ENCODE data around the gene EGLN2.
A peak's percentile ranks its signal among the peaks of the same experiment; 100 is the strongest.
"Not testable (repeated sequence)": the region's sequence is repeated elsewhere in the genome, so short reads cannot be mapped to it uniquely, and the experiment has no call there.

Gene EGLN2

GRCh38 chr19:40801426-40802299 lies 2.7 kb downstream of the EGLN2 start:
- DNase-seq (ENCODE audit: low read depth in 4 of 4, low spot score in 1 of 4) = no peak

DNA sequence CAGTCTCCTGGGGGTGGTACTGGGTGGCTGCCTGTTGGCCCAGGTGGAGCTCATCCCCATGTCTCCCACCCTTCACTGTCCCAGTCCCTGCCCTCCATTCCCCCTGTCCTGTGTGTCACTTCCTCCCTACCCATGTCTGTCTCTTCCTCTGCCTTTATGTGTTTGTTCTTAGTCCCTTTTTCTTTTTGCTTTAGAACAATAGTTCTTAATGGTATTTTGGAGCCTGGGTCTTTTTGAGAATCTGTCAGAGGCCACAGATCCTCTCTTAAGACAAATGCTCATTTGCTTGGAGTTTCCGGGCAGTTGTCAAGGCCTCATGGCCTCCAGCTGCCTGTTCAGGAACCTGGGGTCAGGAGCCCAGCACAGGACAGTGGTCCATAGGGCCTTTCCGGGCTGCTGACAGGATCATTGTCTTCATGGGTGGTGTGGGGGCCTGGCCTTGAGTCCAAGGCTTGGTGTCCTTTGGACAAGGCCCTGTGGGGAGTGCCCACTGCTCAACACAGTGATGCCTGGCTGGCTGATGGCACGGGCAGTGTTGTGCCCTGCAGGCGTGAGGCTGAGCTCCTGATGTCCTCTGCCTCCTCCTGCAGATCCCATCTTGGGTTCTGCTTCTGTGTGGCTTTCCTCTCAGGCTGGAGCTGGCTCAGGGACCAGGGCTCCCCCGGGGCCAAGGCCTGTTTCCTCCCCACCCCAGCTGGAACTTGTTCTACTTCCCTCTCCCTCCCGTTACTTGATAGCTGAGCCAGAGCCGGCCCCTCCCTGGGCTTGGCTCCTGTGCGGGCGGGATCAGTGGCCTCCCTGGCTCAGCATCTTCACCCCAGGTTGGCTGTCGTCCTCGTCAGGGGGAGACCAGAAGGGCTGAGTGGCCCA lies 3.5 kb downstream of the EGLN2 start:
- no peak for DNase-seq (ENCODE audit: low read depth in 4 of 4, low spot score in 1 of 4)

DNA sequence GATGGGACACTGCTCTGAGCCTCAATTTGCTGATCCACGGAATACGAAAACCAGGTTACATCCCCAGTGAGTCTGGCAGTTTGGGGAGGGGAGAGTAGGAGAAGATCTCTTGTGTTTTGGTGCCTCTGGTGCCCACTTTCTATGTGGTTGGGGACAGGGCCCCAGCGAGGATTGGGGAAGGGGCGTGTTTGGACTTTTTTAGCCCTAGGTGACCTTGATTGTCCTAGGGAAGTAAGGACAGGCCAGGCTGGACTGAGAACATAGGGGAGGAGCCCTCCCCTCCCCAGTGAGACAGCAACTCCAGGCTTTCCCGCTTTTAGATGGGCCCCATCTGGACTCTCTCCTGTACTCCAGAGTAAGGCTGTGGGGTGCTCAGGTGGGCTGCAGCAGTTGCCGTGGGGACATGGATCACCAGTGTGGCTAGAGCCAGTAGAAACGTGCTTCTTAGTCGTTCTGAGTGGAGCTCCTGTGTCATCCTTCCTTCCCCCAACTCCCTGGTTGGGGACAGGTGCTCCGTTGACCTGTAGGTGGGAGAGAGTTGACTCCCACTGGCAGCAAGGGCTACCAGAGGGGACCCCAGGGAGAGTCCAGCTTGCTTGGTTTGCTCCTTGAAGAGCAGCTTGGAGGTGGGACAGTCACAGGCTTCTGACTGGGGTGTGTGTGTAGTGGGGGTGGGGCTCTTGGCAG lies 4.3 kb downstream of the EGLN2 start:
- DNase-seq (ENCODE audit: low read depth in 4 of 4, low spot score in 1 of 4) = no peak

DNA sequence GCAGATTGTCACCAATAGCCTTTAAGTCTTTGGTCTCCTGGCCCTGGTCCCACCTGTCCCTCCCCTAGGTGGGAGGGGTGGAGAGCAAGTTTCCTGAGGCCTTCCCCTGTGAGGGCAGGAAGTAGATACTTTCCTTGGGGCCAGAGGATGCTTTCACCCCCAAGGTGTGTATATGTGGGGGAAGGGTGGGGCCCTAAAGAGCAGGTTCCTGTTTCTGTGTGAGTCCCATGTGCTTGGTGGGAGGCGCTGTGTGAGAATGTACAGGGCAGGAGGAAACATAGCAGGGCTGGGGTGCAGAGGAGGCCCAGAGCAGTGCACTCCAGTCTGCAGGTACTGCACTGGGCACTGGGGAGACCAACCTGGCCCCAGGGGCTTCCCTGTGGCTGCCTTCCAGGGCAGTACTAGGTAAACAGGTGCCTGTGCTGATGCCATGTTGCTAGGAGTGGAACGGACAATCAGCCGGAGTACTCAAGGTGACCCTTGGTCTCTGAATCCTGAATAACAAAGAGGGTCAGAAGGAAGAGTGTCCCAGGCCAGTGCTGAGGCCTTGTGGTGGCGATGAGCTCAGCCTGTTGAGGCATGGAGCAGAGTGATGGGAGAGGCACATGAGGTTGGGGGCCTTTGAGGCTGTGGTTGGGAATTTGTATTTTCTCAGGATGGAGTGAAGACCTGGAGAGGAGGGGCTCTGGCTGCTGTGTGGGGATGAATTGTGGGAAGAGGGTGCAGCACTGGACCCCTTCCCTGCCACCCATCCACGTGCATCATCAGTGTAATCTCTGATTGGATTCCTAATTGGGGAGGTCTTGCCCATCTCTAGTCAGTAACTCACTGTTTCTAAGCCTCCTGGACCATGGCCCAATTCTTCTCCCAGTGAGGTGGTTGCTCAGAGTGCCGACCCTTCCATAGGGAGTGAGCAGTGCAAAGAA lies 5.1 kb downstream of the EGLN2 start:
- peak in 1 of 4 experiments; percentile 44 for DNase-seq (ENCODE audit: low read depth in 4 of 4, low spot score in 1 of 4)

GRCh38 chr19:40804783-40805242 lies 5.8 kb downstream of the EGLN2 start:
- no peak for DNase-seq (ENCODE audit: low read depth in 4 of 4, low spot score in 1 of 4)

DNA sequence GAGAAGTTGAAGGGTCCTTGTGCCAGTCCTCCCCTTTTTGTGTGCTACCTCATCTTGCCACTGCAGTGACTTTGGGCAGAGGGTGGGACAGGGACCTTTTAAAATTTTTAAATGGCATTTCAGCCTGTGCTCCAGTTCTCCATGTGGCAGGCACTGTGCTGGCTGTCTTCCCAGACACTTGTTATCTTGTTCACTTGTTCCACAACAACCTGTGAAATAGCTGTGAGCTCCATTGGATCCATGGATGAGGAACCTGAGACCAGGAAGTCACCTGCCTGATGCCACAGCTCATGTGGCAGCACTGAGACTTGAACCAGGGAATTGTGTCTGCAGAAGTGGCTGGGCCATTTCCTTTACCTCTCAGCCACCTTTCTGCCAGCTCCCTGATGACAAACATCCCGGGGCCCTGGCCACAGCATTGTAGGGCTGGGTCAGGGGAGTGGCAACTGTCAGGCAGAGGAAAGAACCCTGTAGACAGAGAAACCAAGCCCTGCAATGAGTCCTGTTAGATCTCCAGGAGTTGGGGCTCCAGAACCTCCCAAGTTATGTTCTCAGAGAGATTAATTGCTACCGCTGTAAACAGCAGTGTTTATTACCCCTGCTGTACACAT lies 6.4 kb downstream of the EGLN2 start:
- no peak for DNase-seq (ENCODE audit: low read depth in 4 of 4, low spot score in 1 of 4)

DNA sequence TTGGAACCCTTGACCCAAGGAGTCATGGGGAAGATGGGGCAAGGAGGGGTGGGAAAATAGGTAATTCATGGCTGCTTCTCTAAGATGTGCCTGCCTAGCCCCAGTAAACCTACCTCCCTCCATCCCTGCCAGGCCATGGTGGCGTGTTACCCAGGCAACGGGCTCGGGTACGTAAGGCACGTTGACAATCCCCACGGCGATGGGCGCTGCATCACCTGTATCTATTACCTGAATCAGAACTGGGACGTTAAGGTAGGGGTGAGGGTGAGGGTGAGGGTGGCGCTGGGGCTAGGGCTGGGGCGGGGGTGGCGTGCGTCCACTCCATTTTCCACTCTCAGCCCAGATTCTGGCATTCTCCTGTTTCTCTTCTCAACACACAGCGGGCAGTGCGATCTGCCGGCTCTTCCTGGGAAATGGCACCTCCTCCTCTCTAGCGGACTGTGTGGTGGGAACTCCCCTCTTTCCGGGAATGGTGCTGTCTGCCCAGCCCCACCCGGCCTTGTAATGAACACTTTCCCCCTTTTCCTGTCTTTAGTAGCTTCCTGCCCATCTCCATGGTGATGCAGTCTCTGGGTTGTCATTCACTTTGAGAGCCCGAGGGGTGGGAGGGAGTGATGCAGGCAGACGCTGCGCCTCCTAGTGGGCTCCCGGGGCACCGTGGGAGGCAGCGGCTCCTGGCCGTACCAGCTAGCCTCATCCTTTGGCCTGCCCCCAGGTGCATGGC lies 7.6 kb downstream of the EGLN2 start:
- peak in 3 of 4 experiments; percentile 56 to 77 (median 63) for DNase-seq (ENCODE audit: low read depth in 4 of 4, low spot score in 1 of 4)

GRCh38 chr19:40807147-40808020 lies 8.4 kb downstream of the EGLN2 start:
- DNase-seq (ENCODE audit: low read depth in 4 of 4, low spot score in 1 of 4) = no peak

DNA sequence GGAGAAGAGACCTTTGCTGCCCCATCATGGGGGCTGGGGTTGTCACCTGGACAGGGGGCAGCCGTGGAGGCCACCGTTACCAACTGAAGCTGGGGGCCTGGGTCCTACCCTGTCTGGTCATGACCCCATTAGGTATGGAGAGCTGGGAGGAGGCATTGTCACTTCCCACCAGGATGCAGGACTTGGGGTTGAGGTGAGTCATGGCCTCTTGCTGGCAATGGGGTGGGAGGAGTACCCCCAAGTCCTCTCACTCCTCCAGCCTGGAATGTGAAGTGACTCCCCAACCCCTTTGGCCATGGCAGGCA lies 9.0 kb downstream of the EGLN2 start:
- no peak for DNase-seq (ENCODE audit: low read depth in 4 of 4, low spot score in 1 of 4)

- DNase-seq (ENCODE audit: low read depth in 4 of 4, low spot score in 1 of 4) = no peak
Observed at GRCh38 chr19:40808497-40808896, 9.5 kb downstream of the EGLN2 start.

DNA sequence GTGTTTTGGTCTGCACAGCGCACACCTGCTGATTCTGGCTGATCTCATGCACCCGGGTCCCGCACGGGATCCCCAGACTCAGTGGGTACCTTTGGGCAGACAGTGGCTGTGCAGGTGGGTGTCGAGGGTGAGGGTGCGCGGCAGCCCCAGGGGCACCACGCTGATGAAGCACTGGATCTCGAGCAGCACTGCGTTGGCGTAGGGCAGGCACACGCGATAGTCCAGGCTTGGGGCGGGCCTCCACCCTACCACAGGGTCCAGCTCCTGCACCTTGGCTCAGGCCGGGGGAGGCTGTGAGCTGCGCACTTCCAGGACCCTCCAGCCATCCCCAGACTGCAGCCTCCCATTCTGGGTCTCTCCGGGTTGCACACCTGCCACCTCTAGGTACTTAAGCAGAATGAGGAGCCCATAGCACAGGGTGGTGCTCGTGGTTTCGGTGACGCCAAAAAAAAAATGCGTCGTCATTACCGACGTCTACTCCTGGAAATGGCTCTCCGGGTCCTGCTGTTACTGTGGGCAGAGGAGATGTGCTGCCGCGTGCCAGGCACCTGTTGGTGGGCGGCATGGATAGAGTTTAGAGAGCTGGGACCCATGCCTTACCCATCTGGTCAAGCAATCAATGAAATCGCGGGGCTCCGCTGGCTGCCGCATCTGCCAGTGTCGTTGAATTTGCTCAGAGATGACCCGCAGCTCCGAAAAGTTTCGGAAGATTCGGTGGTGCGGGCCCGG lies 10.5 kb downstream of the EGLN2 start:
- DNase-seq (ENCODE audit: low read depth in 4 of 4, low spot score in 1 of 4) = no peak

DNA sequence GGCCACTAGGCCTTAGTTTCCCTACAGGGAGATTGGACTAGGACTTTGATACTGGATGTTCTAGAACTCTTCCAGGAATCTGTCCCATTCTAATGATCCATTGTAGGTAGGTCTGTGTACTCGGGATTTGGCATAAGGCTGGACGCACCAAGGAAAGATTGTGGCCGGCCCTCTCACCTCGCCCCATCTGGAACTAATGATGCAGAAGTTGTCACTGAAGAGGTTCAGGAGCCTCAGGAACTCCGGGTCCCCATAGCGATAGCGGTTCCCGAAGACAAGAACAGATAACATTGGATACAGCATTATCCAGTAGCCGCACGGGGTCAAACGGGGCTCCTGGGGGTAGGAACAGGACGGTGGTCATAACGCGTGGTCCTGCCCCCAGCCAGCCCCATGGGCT lies 11.2 kb downstream of the EGLN2 start:
- DNase-seq (ENCODE audit: low read depth in 4 of 4, low spot score in 1 of 4) = no peak

- DNase-seq (ENCODE audit: low read depth in 4 of 4, low spot score in 1 of 4) = peak in 1 of 4 experiments; percentile 32
Observed at GRCh38 chr19:40810649-40811408, 11.8 kb downstream of the EGLN2 start.

GRCh38 chr19:40811478-40812341 lies 12.7 kb downstream of the EGLN2 start:
- no peak for DNase-seq (ENCODE audit: low read depth in 4 of 4, low spot score in 1 of 4)

- DNase-seq (ENCODE audit: low read depth in 4 of 4, low spot score in 1 of 4) = not testable (repeated sequence)
Observed at GRCh38 chr19:40812571-40812970, 13.6 kb downstream of the EGLN2 start.

DNA sequence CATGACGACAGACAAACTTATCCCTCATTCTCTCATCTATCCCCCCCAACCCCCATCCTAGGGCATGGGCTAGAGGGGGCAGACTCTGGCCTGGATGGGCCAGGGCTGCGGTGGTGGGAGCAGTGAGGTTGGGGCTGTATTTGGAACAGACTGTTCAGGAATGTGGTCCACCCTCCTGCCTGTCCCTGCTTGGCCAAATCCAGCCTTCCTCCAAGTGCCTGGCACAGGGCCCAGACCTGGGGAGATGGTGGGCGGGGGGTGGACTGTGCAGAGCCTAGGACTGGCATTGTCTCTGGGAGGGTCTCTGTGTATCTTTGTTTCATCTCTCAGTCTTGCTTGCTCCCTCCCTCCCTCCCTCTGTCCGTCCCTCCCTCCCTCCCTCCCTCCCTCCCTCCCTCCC lies 14.2 kb downstream of the EGLN2 start:
- DNase-seq (ENCODE audit: low read depth in 4 of 4, low spot score in 1 of 4) = no peak

All from stimulated activated CD4-positive, alpha-beta T cell treated with anti-CD3 and anti-CD28 coated beads, Interleukin-1b, Interleukin-23, amount 100 ng/mL, for 24 hours (primary cell).